Astrocyte of the spinal cord (primary cell): ENCODE results near the gene PREX1.

Source experiments
- DNase-seq: peaks from one replicate; pipeline ENCODE4 v3.0.0; 2011; ENCODE audit warnings: low read depth, low spot score
- H3K4me3 ChIP-seq: 2 replicates; pipeline ENCODE4 v1.5.1; 2011; ENCODE audit warnings: low read depth, mild to moderate bottlenecking, low read length, moderate library complexity
- in situ Hi-C: cut with HindIII; loops from 2 replicates; pipeline ENCODE4 v1.10.0; 2017; ENCODE audit warnings: low sequenced_read_pairs
- TF ChIP-seq, protein P1 (sequence below): IDR thresholded peaks from 2 replicates; pipeline ENCODE4 v1.5.1; 2012; ENCODE audit warnings: low read depth, mild to moderate bottlenecking, low read length, inconsistent platforms

Gene PREX1

DNA sequence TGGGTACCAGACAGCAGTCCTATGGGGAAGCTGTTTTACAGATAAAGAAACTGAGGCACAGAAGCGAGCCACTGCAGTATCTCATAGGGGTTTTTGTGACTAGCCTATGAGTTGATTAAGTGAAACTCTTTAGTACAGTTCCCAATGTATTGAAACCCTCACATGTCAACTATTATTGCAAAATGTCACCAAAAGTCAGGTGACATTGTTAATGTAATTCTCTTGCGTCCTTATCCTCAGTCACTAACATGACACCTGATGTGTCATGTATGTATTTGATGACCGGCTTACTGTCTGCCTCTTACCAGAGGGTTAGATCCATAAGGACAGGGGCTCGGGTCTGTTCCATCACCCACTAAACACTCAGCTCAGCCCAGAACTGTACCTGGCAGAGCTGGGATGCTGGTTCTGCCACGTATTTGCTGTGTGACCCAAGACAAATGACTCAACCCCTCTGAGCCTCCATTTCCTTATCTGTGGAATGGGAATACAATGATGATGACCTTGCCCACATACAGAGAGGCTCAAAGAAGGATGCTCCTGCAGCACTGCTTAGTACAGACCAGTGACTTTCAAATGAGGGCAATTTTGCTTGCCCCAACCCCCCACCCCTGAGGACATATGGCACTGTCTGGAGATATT lies 32.9 kb downstream of the PREX1 start:
- TF ChIP-seq, protein P1, sequence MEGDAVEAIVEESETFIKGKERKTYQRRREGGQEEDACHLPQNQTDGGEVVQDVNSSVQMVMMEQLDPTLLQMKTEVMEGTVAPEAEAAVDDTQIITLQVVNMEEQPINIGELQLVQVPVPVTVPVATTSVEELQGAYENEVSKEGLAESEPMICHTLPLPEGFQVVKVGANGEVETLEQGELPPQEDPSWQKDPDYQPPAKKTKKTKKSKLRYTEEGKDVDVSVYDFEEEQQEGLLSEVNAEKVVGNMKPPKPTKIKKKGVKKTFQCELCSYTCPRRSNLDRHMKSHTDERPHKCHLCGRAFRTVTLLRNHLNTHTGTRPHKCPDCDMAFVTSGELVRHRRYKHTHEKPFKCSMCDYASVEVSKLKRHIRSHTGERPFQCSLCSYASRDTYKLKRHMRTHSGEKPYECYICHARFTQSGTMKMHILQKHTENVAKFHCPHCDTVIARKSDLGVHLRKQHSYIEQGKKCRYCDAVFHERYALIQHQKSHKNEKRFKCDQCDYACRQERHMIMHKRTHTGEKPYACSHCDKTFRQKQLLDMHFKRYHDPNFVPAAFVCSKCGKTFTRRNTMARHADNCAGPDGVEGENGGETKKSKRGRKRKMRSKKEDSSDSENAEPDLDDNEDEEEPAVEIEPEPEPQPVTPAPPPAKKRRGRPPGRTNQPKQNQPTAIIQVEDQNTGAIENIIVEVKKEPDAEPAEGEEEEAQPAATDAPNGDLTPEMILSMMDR: no peak
- in situ Hi-C loops: no loop called here
- no peak for DNase-seq
- H3K4me3 ChIP-seq: no peak overlapping the region

DNA sequence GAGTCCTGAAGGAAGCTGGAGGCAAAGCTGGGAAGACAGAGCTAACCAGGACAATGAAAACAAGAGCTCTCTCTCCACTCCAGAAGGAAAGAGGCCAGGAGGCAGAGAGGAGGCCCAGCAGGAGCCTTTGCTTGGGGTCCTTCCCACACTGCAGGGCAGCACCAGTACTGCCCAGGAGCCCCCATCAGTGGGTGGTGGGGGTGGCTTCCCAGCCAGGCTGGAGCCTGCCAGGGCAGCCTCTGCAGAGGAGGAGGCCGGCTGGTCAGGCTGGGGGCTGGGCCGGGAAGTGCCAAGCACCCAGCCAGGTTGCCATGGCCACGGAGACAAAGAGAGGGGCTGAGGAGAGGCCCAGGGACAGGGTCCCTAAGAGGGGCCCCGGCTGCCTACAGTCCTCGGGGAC lies 33.4 kb downstream of the PREX1 start:
- H3K4me3 ChIP-seq: no peak overlapping the region
- DNase-seq: no peak
- TF ChIP-seq, protein P1: no peak
- in situ Hi-C loops: no loop called here

DNA sequence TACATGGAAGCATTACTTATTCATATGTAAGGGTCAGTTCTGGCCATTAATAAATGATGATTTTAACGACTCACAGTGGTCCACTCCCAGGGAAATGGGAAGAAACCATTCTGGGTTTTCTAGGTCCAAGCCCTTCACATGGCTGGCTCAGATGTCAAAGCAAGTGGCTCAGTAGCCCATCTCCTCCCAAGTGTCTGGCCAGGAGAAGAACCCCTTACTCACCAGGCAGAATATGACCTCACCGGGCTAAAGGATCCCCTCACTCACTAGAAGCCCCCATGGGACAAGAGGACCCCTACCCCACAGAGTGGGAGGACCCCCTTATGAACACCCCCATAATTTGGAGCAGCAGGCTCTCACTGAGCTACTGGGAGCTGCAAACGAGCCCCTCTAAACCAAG lies 34.0 kb downstream of the PREX1 start:
- H3K4me3 ChIP-seq: no peak overlapping the region
- TF ChIP-seq, protein P1: no peak
- DNase-seq: no peak
- in situ Hi-C loops: no loop called here

DNA sequence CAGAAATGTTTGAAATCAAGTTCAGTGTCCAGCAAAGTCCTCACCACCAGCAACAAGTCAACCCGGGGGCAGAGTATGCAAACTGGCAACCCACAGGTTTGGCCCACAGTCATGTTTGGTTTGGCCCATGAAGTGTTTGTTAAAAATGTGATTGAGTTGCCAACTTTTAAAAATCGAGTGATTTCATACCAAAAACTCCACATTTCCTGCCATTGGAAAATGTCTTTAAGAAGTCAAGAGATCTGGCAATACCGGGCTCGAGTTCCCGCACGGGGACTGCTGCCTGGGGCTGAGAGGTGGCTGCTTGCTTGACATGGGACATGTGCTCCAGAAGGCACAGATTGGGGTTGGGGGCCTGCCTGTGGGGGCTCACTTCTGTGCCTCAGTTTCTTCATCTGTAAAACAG lies 36.1 kb downstream of the PREX1 start:
- in situ Hi-C loops: no loop called here
- H3K4me3 ChIP-seq: no peak overlapping the region
- DNase-seq: peak; percentile 81
- TF ChIP-seq, protein P1: no peak

DNA sequence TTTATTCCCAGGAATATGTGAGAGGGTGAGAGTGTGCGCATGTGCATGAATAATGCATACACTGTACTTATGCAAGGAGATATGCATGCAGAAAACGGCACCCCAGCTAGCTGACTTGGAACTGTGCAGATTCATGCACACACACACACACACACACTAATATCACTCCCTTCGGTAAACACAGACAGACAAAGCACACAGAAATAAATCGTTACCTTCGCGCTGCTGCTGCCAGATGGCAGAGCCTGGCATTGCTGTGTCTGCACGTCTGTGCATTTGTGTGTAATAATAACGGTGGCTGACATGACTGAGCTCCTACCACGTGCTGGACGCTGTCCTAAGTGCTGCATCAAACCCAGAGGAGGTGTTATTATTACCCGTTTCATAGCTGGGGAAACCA lies 36.8 kb downstream of the PREX1 start:
- DNase-seq: peak; percentile 36
- in situ Hi-C loops: no loop called here
- TF ChIP-seq, protein P1: no peak
- no peak overlapping the region for H3K4me3 ChIP-seq

DNA sequence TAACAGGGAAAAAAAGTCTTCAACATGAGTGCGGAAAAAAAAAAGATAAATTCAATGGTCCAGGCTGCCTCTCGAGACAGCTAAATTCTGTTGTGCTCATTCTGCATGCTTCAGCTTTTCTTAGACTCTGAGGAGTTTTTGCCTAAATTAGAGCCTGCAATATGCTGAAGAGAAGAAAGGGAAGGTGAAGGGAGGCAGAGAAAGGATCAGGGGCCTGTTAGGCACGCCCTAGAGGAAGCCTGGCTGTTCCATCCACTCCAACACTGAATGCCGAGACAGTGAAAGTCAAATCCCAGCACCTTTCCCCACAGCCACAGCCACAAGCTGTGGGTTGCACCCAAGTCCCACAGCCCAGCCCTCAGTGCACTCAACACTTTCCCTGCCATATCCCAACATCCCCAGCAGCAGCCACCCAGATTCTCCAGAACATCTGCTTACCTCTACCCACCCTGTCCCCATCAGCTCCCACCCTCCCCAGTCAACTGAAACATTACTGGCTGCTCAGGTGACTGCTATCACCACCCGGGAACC lies 37.3 kb downstream of the PREX1 start:
- TF ChIP-seq, protein P1: no peak
- in situ Hi-C loops: no loop called here
- no peak for DNase-seq
- no peak overlapping the region for H3K4me3 ChIP-seq
